Tongue (tissue), 2 donors: ENCODE data around the gene PMEL. TPM values are rescaled to one million over a fixed set of nuclear protein-coding genes. Genes with fewer than 3 reads are reported as not detected.
"Not testable (repeated sequence)": the region's sequence is repeated elsewhere in the genome, so short reads cannot be mapped to it uniquely, and the experiment has no call there.

Source experiments
- DNase-seq: peaks from one replicate; pipeline ENCODE4 v3.0.0-alpha.2; 2015
- total RNA-seq: library from RNA; depleted of rRNA; stranded (reverse); fragments of >200 nt; gene quantifications from one replicate; pipeline ENCODE4 v1.2.3, GENCODE V29; 2014

PMEL gene
- total RNA-seq, 1 donor from 2014 or later: 2.1 TPM

DNA sequence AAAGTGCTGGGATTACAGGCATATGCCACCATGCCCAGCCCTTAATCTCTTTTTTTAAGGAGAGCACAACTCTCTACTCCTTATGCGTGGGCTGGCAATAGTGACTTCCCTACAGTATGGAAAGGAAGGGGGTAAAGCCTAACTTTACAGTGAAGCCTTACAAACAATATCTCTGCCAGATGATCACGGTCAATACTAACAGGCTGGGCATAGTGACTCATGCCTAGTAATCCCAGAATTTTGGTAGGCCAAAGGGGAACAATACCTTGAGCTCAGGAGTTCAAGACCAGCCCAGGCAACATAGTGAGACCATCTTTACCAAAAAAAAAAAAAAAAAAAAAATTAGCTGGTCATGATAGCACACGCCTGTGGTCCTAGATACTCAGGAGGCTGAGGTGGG lies 43.7 kb downstream of the PMEL start:
- DNase-seq: no peak

DNA sequence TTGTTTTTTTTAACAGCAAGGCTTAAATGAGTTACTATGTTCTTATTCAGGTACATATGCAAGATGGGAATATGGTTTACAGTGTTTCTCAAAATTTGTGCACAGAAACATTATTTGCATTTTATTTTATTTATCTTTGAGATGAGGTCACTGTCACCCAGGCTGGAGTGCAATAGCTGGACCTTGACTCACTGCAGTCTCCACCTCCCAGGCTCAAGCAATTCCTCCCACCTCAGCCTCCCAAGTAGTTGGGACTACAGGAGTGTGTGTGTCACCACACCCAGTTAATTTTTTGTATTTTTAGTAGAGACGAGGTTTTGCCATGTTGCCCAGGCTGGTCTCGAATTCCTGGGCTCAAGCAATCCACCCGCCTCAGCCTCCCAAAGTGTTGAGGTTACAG lies 46.8 kb downstream of the PMEL start:
- not testable (repeated sequence) for DNase-seq

DNA sequence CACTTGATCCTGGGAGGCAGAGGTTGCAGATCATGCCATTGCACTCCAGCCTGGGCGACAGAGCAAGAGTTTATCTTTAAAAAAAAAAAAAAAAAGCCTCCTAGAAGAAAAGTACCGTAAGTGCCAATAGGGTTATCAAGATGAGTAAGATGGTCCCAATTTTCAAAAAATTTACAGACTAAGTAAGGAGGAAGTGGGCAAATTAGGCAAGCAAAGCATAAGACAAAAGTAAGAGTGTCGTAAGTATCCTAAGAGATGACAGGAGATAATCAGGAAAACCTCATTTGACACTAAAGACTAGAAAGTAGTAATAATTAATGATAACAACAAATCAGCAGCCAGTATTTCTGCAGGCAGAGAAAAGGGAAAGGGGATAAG lies 50.4 kb downstream of the PMEL start:
- DNase-seq: no peak

DNA sequence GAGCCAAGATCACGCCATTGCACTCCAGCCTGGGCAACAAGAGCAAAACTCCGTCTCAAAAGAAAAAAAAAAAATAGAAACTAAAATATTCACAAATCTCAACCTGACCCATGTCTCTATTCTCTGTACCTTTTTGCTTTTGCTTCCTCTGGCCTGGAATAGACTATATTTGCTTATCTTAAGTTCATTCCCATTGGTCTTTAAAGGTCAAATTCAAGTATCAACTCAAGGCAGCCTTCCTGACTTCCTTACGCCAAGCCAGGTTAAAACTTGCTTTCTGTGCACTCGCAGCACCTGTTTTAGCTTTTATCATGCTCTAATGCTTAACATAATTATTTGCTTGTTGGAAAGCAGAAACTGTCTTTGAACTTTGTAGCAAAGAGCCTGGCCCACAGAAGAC lies 52.9 kb downstream of the PMEL start:
- no peak for DNase-seq

DNA sequence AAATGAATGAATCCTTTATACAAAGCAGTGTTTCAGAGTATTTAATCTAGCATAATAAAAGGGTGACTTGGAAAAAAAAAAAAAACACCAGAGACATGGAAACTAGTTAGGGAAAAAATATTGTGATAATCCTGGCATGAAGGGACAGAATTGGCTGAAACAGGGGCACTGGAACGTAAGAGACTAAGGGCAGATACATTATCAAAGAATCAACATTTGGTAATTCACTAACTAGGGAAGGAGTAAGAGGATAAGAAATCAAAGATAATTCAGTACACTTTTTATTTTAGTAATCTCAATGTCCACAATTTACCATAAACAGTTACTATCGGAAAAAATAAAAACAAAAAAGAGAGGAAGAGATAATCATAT lies 56.3 kb downstream of the PMEL start:
- DNase-seq: no peak

DNA sequence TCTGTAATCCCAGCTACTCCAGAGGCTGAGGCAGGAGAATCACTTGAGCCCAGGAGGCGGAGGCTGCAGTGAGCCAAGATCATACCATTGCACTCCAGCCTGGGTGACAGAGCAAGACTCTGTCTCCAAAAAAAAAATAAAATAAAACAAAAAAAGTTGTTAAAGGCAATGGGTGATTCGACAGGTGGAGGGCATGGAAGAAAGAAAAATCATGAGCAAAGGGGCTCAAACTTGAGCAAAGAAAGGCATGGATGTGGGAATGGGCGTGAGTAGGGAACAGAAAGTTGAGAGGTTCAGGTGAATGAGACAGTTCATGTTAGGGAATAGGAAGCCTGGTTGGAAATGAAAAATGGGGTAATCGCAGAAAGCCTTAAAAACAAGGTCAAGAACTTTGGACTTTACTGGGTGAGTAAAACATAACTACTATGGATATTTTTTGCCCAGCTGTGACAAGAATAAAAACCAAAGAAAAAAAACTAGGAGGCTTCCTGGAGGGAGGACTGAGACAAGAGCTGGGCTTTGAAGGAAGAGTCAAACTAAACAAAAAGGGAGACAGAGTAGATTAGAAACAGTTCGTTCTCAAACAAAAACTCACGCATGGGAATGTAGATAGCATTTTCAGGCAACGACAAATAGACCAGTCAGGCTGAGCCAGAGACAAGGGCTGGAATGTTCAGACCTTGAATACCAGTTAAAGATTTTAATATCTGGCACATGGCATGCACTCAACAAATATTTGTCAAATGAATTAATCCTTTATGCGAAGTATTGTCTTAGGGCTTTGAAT lies 56.9 kb downstream of the PMEL start:
- DNase-seq: no peak

DNA sequence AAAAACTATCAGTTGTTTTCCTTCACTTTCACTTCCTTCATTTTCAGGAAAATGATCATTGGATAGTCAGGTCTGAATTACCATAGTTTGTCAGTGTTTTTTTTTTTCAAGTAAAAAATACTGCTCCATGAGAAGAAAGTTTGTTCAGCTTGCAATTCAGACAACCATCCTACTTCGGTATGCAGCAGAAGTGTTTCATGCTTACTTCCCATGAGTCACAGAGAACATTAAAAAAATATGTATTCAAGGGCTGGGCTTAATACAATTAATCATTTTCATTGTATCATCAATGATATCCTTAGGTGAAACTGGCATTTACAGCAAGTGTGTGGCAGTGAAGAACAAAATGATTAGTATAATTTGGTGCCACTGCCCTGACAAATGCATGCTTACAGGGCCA lies 59.8 kb downstream of the PMEL start:
- no peak for DNase-seq

Other genes with a start within 250 kb of the PMEL start
- 78.9 TPM for gene BLOC1S1, start 250.0 kb downstream of the PMEL start, total RNA-seq
- 18.8 TPM for gene RDH5, start 245.6 kb downstream of the PMEL start, total RNA-seq
- 710 TPM for gene CD63, start 237.0 kb downstream of the PMEL start, total RNA-seq
- gene GDF11, start 222.9 kb downstream of the PMEL start, total RNA-seq: 4.5 TPM
- gene SARNP, start 148.3 kb downstream of the PMEL start, total RNA-seq: 51.6 TPM
- gene ORMDL2, start 148.0 kb downstream of the PMEL start, total RNA-seq: 5.4 TPM
- gene DNAJC14, start 136.5 kb downstream of the PMEL start, total RNA-seq: 37.4 TPM
- gene MMP19, start 123.1 kb downstream of the PMEL start, total RNA-seq: 1.5 TPM
- 15.5 TPM for gene PYM1, start 38.1 kb downstream of the PMEL start, total RNA-seq
- gene DGKA, start 34.9 kb downstream of the PMEL start, total RNA-seq: 50.5 TPM
- 14.0 TPM for gene CDK2, start 788 bp upstream of the PMEL start, total RNA-seq
- 77.1 TPM for gene RAB5B, start 8.0 kb upstream of the PMEL start, total RNA-seq
- 11.1 TPM for gene SUOX, start 31.2 kb upstream of the PMEL start, total RNA-seq
- gene IKZF4, start 55.0 kb upstream of the PMEL start, total RNA-seq: 7.3 TPM
- gene RPS26, start 75.9 kb upstream of the PMEL start, total RNA-seq: 541 TPM
- gene ERBB3, start 114.1 kb upstream of the PMEL start, total RNA-seq: 147 TPM
- 98.1 TPM for gene PA2G4, start 138.5 kb upstream of the PMEL start, total RNA-seq
- 1,420 TPM for gene RPL41, start 150.6 kb upstream of the PMEL start, total RNA-seq
- gene ZC3H10, start 152.2 kb upstream of the PMEL start, total RNA-seq: 5.6 TPM
- 152 TPM for gene ESYT1, start 162.2 kb upstream of the PMEL start, total RNA-seq
- 136 TPM for gene MYL6B, start 186.5 kb upstream of the PMEL start, total RNA-seq
- 707 TPM for gene MYL6, start 192.3 kb upstream of the PMEL start, total RNA-seq
- gene SMARCC2, start 223.4 kb upstream of the PMEL start, total RNA-seq: 49.0 TPM